Omental fat pad (tissue), 4 donors: ENCODE results near the gene TCF7. TPM values are rescaled to one million over a fixed set of nuclear protein-coding genes. Genes with fewer than 3 reads are reported as not detected.
"Not testable (repeated sequence)": the region's sequence is repeated elsewhere in the genome, so short reads cannot be mapped to it uniquely, and the experiment has no call there.

Source experiments
- ATAC-seq: fragments of 150-250 bp; one replicate; pipeline ENCODE4 v1.9.1; 2016; ENCODE audit warnings: mild to moderate bottlenecking, moderate library complexity; ENCODE audit not compliant: low FRiP score
- DNase-seq: peaks from one replicate; pipeline ENCODE4 v3.0.0-alpha.2; 2019; ENCODE audit warnings: low spot score
- CTCF ChIP-seq, 3 donors: fragments of 450-650 bp; IDR thresholded peaks; one replicate each; pipeline ENCODE4 v1.5.1; 2016 to 2017; ENCODE audit warnings: antibody characterized with exemption in 3 of 3, mild to moderate bottlenecking in 3 of 3, moderate library complexity in 2 of 3
- total RNA-seq, 4 donors: library from RNA; depleted of rRNA; stranded (reverse); fragments of >200 nt; gene quantifications; one replicate each; pipeline ENCODE4 v1.1.0, GENCODE V29; 2016

TCF7 gene
- total RNA-seq, 4 donors from 2014 or later: 1.6 to 4.3 (median 2.7) TPM

- TF ChIP-seq CTCF (IDR thresholded peaks at IDR 0.05): no peak
- DNase-seq: no peak
These were observed 33.8 kb downstream of the TCF7 start for GRCh38 chr5:134148316-134148715.

GRCh38 chr5:134148986-134149539 is 34.6 kb downstream of the TCF7 start:
- ATAC-seq (no peak), DNase-seq (no peak)
- TF ChIP-seq CTCF (IDR thresholded peaks at IDR 0.05): no peak

More at GRCh38 chr5:134148316-134148715, 33.8 kb downstream of the TCF7 start:
- ATAC-seq: no peak

DNA sequence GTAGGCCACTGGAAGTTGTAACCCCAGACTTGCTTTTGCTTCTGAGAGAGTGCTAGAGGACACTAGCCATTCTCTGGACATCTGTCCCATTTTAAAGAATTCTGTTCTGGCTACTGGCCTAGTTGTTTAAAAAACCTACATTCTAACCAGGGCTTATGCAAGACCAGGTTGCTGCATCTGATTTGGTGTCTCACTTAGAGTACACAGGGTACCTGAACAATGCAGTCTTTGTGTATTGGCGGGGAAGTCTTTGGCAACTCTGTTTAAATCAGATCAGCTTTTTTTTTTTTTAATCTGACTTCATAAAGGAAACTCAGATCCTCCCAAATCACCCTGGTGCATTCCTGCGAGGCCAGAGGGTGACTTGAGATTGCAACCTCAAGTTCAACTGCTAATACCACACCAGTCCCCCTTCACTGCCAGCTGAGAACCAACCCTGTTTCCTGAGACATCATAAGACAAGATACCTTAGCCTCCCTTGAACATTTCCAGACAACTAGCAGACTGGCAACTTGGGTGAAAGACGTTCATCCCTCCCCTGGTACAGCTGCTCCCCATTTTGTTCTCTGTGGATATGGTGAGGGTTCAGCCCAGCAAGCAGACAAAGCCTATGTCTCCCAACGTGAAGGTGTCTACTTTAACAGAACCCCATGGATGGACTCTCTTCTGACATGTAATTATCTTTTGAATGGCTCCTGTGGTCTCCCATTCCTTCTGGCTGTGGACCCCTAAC is 35.3 kb downstream of the TCF7 start:
- ATAC-seq (no peak), DNase-seq (no peak)
- no peak for TF ChIP-seq CTCF (IDR thresholded peaks at IDR 0.05)

DNA sequence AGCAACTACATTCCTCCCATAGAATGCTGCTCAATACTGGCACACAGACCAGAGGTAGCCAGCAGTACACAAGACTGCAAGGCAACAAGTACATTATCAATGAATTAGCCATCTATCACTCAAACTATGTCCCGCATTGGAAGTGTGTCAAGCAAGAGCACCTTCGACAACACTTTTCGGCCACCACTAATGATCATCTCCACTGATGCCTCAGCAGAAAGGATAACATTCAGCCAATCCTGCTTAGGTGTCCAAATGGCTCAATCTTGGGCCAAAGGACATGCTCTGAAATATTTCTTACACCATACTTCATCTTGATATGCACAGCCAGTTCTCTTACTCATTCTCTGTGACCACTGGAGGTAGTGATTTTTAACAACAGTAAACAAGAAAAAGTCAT is 37.2 kb downstream of the TCF7 start:
- ATAC-seq: no peak
- DNase-seq: no peak
- no peak for TF ChIP-seq CTCF (IDR thresholded peaks at IDR 0.05)

- DNase-seq: not testable (repeated sequence)
- ATAC-seq: peak; percentile 45
These were observed 37.8 kb downstream of the TCF7 start for GRCh38 chr5:134152173-134152832.

- DNase-seq (no peak), ATAC-seq (peak; percentile 4)
- TF ChIP-seq CTCF (IDR thresholded peaks at IDR 0.05): no peak
These were observed 38.8 kb downstream of the TCF7 start for GRCh38 chr5:134153241-134153640.

DNA sequence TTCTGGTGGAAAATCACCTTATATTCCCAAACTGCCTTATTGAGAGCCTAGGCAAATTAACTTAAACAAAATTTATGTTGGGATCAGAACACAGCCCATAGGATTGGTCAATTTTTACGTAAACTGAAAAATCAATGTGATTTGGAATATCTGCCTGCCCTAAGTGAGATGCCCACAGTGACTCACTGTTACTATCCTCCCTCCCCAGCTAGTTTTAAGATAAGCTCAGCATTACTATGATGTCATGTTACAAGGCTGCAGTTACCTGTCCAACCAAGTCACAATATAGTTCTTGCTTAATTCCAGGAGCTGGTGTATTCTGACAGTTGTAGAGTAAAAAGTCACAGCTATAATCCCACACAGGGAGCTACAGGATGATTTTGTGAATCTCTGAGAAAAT is 39.2 kb downstream of the TCF7 start:
- TF ChIP-seq CTCF (IDR thresholded peaks at IDR 0.05): no peak
- DNase-seq (no peak), ATAC-seq (peak; percentile 39)
